GM21367 (cell line): ENCODE data around the gene PRKAA1.
"Not testable (repeated sequence)": the region's sequence is repeated elsewhere in the genome, so short reads cannot be mapped to it uniquely, and the experiment has no call there.

Experiments used
- ATAC-seq: cut with Tn5 transposase; IDR thresholded peaks from one replicate; pipeline ENCODE4 v1.9.1; 2021; ENCODE audit not compliant: unreplicated experiment

PRKAA1 gene

GRCh38 chr5:40734986-40735385 is 63.2 kb downstream of the PRKAA1 start:
- no peak for ATAC-seq

GRCh38 chr5:40733879-40734563 is 64.2 kb downstream of the PRKAA1 start:
- no peak for ATAC-seq

DNA sequence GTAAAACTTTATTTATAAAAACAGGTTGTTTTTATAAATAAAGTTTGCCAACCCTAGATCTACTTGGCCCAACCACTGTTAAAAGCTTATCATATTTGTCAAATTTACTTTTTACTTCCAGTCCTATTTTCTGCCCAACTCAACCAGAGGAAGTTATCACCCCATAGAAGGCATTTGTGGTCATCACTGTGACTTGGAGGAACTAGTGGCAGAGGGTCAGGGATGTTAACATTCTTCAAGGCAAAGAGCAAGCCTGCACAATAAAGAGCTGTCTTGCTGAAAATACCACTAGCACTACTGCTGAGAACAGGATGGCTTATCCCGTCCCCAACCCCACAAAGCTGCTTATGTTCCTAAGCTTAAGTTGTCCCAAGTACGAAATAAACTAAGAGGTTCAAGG is 64.7 kb downstream of the PRKAA1 start:
- no peak for ATAC-seq

- not testable (repeated sequence) for ATAC-seq
Measured at GRCh38 chr5:40722497-40722911, 75.7 kb downstream of the PRKAA1 start.

DNA sequence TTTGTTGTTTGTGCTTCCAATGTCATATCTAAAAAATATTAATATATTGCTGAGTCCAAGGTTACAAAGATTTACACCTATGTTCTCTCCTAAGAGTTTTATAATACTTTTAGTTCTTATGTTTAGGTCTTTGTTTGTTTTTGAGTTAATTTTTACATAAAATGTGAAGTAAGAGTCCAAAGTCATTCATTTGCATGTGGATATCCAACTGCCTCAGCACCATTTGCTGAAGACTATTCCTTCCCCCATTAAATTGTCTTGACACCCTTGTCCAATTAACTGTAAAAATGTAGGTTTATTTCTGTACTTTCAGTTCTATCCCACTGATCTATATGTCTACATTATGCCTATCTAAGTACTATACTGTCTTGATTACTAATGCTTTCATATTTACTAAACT is 78.1 kb downstream of the PRKAA1 start:
- ATAC-seq, result no peak

DNA sequence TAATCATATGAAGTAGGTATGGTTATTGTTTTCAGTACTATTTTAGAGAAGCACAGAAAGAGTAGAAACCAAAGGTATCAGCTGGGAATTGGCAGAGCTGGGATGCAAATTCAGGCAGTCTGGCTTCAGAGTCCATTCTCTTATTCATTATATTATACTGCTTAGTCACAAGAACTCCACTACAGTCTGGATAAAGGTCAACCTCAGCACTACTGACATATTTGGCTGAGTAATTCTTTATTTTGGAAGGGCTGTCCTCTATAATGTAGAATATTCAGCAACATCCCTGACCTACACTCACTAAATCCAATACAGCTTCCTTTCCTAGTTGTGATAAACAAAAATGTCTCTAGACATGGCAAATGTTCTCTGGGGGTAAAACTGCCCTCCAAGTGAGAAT is 80.9 kb downstream of the PRKAA1 start:
- no peak for ATAC-seq

DNA sequence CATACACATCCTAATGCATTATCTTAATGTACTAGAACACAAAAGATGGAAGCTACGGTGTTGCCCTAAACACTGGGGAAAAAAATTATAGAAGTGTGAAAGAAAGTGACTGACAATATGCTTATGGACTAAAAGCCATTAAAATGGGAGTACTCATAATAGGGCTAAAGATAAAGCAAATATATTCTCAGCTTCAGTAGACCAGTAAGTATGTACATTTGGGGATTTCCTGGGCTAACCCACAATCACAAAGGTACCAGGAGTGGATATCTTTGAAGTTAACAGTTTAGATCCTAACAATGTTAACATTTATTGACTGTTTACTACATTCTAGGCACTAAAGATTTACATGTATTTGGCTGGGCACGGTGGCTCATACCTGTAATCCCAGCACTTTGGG is 81.6 kb downstream of the PRKAA1 start:
- ATAC-seq, result no peak

DNA sequence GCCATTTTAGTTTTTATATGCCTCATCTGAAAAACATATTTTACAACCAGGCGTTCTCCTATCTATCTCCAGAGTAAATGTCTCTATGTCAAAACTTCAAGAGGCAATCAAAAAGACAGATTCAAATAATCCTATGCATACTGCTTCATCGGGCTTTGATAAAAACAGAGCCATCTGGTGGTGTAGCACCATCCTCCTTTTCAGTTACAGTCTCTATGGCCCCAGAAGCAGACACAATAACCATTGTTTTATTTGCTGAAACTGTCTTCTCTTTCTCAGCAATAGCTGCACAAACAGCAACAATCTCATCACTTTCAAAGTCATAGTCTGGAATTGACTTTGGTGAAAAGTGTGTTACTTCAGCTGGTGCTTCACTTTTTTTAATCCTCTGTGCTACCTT is 82.2 kb downstream of the PRKAA1 start:
- ATAC-seq, result no peak

DNA sequence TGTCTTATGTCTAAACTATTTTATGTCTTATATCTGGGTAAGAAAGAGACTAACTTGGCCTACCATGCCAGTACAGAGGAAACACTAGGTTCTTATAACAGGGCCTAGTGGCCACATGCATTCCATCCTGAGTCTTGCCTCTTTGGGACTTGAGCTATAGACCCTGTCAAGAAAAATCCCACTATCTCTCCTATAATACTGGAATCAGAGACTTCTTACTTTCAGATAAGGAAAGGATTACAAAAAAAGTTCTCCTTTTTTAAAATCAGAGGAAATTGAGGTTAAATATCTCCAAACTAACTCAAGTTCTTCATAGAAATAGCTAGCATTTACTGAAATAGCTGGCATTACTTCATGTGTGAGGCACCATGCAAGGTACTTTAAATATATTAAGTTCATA is 84.2 kb downstream of the PRKAA1 start:
- no peak for ATAC-seq

- not testable (repeated sequence) for ATAC-seq
Measured at GRCh38 chr5:40710575-40710974, 87.6 kb downstream of the PRKAA1 start.
